Lower leg skin (tissue), 3 donors: ENCODE data around the gene TSBP1.

Source experiments
- POLR2A ChIP-seq, 2 donors: fragments of 450-650 bp; IDR thresholded peaks; one replicate each; pipeline ENCODE4 v1.6.1; 2016 to 2017; ENCODE audit warnings: antibody characterized with exemption in 2 of 2, mild to moderate bottlenecking in 1 of 2, moderate library complexity in 1 of 2
- TF ChIP-seq, protein P1 (sequence below), 3 donors: fragments of 450-650 bp; IDR thresholded peaks; one replicate each; pipeline ENCODE4 v1.5.1; 2016; ENCODE audit warnings: antibody characterized with exemption in 3 of 3, mild to moderate bottlenecking in 3 of 3, moderate library complexity in 2 of 3

GRCh38 chr6:32291543-32291942, 80.2 kb downstream of the TSBP1 start:
- no peak for TF ChIP-seq POLR2A (IDR thresholded peaks at IDR 0.05)
- TF ChIP-seq, protein P1, sequence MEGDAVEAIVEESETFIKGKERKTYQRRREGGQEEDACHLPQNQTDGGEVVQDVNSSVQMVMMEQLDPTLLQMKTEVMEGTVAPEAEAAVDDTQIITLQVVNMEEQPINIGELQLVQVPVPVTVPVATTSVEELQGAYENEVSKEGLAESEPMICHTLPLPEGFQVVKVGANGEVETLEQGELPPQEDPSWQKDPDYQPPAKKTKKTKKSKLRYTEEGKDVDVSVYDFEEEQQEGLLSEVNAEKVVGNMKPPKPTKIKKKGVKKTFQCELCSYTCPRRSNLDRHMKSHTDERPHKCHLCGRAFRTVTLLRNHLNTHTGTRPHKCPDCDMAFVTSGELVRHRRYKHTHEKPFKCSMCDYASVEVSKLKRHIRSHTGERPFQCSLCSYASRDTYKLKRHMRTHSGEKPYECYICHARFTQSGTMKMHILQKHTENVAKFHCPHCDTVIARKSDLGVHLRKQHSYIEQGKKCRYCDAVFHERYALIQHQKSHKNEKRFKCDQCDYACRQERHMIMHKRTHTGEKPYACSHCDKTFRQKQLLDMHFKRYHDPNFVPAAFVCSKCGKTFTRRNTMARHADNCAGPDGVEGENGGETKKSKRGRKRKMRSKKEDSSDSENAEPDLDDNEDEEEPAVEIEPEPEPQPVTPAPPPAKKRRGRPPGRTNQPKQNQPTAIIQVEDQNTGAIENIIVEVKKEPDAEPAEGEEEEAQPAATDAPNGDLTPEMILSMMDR (IDR thresholded peaks at IDR 0.05) = no peak
